Measurements from ENCODE around the gene NHLH2.

The NHLH2 gene

GRCh38 chr1:115840605-115841460, at the start of gene NHLH2:
Gene NHLH2, minus strand, starts transcription at chr1:115841126. Its CDS starts 2,754 bp downstream, at chr1:115838372.
- DNase-seq, result no peak

GRCh38 chr1:115890580-115890979, 49.7 kb upstream of the NHLH2 start:
- no peak for DNase-seq

GRCh38 chr1:115888976-115889375, 48.0 kb upstream of the NHLH2 start:
- DNase-seq, result no peak

GRCh38 chr1:115882913-115883902, 42.3 kb upstream of the NHLH2 start:
- no peak for DNase-seq

- DNase-seq, result no peak
These were observed 40.2 kb upstream of the NHLH2 start for GRCh38 chr1:115880981-115881672.

GRCh38 chr1:115879977-115880376, 39.1 kb upstream of the NHLH2 start:
- no peak for DNase-seq

- no peak for DNase-seq
These were observed 36.6 kb upstream of the NHLH2 start for GRCh38 chr1:115877511-115877910.

- no peak for DNase-seq
These were observed 34.0 kb upstream of the NHLH2 start for GRCh38 chr1:115874904-115875303.

- DNase-seq, result no peak
These were observed 33.6 kb upstream of the NHLH2 start for GRCh38 chr1:115874497-115874896.

- DNase-seq, result no peak
These were observed 32.3 kb upstream of the NHLH2 start for GRCh38 chr1:115873184-115873583.

GRCh38 chr1:115869064-115869463, 28.1 kb upstream of the NHLH2 start:
- DNase-seq, result no peak

GRCh38 chr1:115867216-115867615, 26.3 kb upstream of the NHLH2 start:
- DNase-seq, result no peak

- DNase-seq, result no peak
These were observed 24.9 kb upstream of the NHLH2 start for GRCh38 chr1:115865704-115866380.

GRCh38 chr1:115862403-115862802, 21.5 kb upstream of the NHLH2 start:
- DNase-seq, result no peak

GRCh38 chr1:115854005-115854404, 13.1 kb upstream of the NHLH2 start:
- DNase-seq, result no peak

GRCh38 chr1:115850937-115851336, 10.0 kb upstream of the NHLH2 start:
- DNase-seq, result no peak

GRCh38 chr1:115847787-115848186, 6.9 kb upstream of the NHLH2 start:
- DNase-seq, result no peak

GRCh38 chr1:115842948-115843347, 2.0 kb upstream of the NHLH2 start:
- no peak for DNase-seq

GRCh38 chr1:115839679-115840237, 1.2 kb downstream of the NHLH2 start:
- DNase-seq, result no peak

- no peak for DNase-seq
These were observed 1.8 kb downstream of the NHLH2 start for GRCh38 chr1:115839029-115839678.

- DNase-seq, result no peak
These were observed 2.4 kb downstream of the NHLH2 start for GRCh38 chr1:115838431-115839028.
